H1 (cell line): Measurements from ENCODE around the gene HOXB6. TPM values are rescaled to one million over a fixed set of nuclear protein-coding genes. Genes with fewer than 3 reads are reported as not detected.

Experiments
- CBX5 ChIP-seq: fragments of 300-800, 300-1000 bp; sonication (generic); IDR thresholded peaks from 2 replicates; pipeline ENCODE4 v1.7.1; 2016; ENCODE audit warnings: antibody characterized with exemption, low read length, low read depth
- CBX8 ChIP-seq: fragments of 300-800, 300-1000 bp; sonication (generic); IDR thresholded peaks from 2 replicates; pipeline ENCODE4 v1.7.1; 2016; ENCODE audit warnings: low read depth, low read length, borderline replicate concordance
- MAX ChIP-seq: IDR thresholded peaks from 2 replicates; pipeline ENCODE4 v1.6.1; 2012; ENCODE audit warnings: inconsistent platforms
- SRF ChIP-seq: IDR thresholded peaks from 2 replicates; pipeline ENCODE4 v1.6.1; 2011; ENCODE audit warnings: mild to moderate bottlenecking, low read depth, low read length, moderate library complexity
- polyA plus RNA-seq, 7 experiments: library from polyadenylated mRNA; depleted of rRNA in 3 of 7; stranded (reverse) in 5 of 7; unstranded in 2 of 7; fragments of >200 nt in 5 of 7; fragments of 200-250 nt in 2 of 7; gene quantifications; 1 replicate in 5 of 7; 2 replicates in 1 of 7; 4 replicates in 1 of 7; pipeline versions ENCODE4 v1.2.1 to v1.2.3, GENCODE V29; 2011 to 2013; ENCODE audit warnings: missing spikeins in 2 of 7, mixed read lengths in 2 of 7
- total RNA-seq: library from RNA; stranded (reverse); fragmentation: NEBNext Ultra II Directional; extraction: Animal tissue kit (Norgen Biotek cat#: 25700); gene quantifications from 2 replicates; pipeline ENCODE4 v1.2.1, GENCODE V29; 2021

Gene HOXB6
- total and polyA plus RNA-seq, 2 of the 8 experiments (the other 6 are each of a cell fraction or from before 2014, with no cell fraction given): not detected

- no peak for TF ChIP-seq CBX5
- no peak for TF ChIP-seq MAX
- no peak for TF ChIP-seq SRF
- TF ChIP-seq CBX8: 0 out of 2 replicates have a peak, but pooled peaks have one; percentile 76
Observed at GRCh38 chr17:48611681-48612455, 7.1 kb upstream of the HOXB6 start (continued).
